Stimulated activated CD4-positive, alpha-beta T cell treated with anti-CD3 and anti-CD28 coated beads, Interleukin-4, amount 100 ng/mL, for 4 hours (primary cell): ENCODE data around the gene FILIP1L.

Source experiments
- DNase-seq, 2 experiments: peaks; one replicate each; pipeline ENCODE4 v3.0.0-alpha.2; 2020

FILIP1L gene

DNA sequence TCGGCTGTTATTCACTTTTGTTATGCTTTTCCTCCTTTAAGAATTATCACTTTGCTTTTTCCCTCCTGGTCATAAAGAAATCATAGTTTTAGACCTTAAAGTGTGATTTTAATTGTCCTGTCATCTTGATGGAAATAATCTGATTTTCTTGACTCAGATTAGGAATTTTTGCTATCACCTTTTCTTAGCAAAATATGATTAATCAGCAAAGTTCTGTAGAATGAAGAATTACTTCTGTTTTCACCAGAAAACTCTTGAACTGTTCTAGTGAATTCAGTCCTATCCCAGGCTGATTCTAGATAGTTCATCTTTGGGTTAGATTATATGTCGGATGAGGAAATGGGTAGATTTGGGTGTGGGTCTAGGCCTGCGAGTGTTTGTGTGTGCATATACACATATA lies 284.5 kb downstream of the FILIP1L start:
- DNase-seq = no peak

DNA sequence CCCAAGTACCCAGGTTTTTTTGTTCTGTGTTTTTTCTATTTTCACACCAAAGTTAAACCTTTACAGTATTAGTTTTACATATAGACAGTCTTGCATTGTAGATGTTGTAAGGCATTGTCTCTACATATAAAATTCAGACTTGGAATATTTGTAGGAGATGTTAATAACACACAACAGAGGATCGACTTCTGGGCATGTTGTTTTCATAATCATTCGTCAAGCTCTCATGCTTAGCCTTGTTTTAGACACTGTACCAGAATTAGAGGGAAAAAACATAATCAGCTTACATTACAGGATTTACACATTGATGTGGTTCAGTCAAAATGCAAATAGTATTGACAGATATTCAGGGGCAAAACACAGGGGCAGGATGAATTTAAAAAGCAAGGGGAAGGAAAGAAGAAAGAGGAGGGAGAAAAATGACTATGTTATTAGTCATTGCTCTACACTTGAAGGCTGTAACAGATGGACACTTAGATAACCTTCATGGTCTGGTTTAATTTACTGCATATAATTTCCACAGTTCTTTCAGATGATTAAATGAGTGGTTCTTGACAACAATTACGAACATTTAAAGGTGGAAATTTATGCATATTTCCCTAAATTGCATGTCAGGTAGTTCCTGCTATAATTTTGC lies 289.2 kb downstream of the FILIP1L start:
- no peak for DNase-seq

DNA sequence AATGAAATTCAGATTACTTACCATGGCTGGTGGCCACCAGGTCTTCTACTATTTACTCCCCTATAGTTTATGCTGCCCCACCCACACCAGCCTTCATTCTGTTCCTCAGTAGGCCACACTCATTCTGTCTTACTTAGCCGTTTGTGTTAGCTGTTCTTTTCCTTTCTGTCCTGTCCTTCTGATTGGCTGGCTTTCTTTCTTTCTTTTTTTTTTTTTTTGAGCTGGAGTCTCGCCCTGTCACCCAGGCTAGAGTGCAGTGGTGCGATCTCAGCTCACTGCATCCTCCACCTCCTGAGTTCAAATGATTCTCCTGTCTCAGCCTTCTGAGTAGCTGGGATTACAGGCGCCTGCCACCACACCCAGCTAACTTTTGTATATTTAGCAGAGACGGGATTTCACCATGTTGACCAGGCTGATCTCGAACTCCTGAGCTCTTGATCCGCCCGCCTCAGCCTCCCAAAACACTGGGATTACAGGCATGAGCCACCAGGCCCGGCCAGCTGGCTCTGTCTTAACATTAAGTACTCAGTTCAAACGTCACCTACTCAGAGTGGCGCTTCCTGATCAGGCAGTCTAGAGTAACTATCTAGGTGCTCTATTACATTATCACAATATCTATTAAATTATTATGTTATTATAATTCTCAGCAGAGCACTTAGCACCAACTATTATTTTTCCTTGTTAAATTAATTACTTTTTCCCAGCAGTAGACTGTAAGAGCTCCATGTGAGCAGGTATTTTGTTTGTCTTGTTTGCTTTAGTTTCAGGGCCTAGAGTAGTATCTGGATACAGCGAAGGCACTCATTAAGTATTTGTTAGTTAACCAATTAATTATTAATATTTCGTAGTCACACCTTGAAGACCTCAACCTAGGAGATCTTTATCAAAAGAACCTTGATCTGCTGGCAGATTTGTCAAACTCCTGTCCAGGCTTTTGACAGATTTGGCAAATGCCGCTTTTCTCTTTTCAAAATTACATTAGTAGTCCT lies 290.3 kb downstream of the FILIP1L start:
- no peak for DNase-seq

DNA sequence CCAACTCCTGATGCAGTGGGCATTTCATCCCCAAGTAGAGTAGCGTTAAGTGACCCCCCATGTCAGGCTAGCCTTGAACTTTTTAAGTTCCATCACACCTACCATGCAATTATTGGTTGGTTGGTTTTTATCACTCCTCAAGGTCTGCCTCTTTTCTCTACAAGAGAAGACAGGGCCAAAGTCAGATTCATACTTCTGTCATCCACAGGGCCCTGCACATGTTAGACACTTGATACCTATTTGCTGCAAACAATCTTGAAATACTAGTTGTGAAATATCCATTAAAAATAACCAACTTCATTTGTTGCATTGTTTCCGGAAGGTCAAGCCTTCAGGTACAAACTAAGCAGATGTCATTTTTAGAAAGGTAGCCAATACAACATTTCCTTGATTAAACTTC lies 295.5 kb downstream of the FILIP1L start:
- DNase-seq = no peak

DNA sequence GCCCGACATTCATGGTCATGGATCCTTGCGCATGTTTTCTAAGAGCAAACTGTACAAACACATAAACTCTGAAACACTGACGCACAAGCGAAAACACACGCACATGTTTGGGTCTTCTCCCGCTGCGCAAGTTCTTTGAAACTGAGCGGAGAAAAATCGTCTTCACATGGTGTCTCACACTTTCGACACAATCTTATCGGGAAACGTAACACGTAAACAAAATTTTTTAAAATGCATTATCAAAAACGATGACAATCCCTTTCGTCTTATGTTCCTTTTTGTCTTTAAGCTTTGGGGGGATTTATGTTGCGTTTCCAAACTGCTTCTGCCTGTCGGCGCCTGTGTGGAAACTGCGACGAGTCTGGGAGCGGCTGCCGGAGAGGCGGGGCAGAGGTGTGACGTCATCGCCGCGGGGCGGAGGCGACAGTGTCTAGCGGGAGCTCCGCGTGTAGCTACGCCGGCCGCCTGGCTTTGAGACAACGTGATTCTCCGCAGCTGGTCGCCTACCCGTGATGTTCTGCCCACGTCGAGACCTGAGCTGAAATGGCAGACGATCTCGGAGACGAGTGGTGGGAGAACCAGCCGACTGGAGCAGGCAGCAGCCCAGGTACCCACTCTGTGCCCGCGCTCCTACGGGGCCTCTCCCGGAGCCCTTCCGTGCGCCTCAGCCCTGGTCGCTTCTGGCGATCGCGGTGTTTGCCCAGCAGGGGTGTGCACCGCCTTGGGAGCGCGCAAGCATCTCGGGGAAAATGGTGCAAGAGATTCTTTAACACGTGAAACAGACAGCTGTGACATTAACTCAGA lies 296.7 kb downstream of the FILIP1L start, which contains the start of gene CMSS1:
Gene CMSS1, plus strand, starts transcription at position 426 of the 804 bp plus-strand sequence.
- DNase-seq = peak; percentile 93 to 98

DNA sequence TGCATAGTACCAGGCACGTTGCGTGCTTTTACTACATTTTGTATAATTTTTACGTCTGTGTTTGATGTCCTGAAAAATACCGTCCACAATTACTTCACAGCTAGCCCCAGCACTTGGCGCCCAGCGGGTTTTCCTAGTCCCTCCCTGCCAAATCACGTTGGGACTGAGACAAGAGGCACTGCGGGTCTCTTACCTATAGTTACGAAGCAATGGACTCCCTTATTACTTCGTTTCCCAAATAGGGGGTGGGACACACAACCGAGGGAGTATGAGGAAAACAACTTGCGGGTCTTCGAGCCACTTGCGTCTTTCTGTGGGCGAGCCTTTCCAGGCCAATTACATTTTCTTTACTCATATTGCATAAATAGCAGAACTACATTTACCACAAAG lies 297.3 kb downstream of the FILIP1L start:
- DNase-seq = no peak

DNA sequence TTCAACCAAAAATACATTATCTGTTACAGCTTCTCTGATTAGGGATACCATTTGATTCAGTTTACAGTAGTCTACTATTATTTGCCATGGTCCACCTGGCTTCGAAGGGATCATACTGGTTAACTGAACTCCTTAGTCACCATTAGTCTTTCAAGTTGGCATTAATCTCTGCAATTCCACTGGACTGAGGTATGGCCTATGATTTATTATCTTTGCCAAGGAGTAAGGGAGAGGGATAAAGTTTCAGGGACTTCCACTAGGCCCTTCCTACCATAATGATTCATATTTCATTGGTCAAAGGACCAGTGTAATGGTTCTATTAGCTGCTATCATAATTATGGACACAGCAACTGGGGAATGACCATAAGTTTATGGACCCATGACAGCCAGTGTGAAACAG lies 303.9 kb downstream of the FILIP1L start:
- no peak for DNase-seq

DNA sequence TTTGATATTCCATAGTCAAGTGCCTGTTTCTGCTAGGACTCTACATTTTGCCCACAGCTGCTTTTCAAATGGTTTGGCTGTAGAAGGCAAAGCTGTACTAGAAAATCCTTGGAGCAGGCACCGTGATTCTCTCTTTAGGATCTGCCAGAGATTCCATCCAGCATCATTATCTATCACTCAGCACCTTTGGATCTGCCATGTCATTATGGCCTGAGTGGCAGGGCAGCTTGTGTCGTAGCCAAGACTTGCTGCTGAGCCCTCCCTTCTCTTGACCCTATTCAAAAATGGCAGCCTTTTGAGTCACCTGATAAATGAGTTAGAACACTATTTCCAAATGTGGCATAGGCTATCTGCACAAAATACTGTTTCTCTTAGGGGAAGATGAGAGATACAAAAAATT lies 304.7 kb downstream of the FILIP1L start:
- DNase-seq = no peak

DNA sequence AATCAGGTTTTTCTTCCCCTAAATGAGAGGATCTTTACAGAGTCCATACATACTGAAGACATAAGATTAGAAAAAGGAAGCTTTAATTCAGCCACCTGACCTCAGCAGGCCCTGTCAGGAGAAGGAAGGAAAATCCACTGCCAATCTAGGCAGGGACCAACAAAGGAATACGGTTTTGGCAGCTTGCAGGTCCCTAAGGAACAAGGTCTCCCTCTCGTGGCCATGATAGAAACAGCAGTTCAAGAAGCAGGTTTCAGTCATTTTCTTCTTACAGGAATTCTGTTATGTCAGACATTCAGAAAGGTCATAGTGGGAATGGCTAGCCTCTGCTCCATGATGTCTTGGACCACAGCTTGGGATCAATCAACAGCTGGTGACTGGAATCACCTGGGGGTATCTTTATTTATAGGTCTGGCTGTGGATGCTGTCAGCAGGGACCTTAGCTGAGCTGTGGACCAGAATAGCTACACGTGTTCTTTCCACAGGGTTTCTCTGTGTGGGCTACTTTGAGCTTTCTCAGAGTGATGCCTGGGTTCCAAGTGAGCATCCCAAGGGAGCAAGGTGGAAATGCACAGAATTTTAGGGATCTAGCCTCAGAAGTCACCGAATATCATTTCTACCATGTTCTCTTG lies 306.0 kb downstream of the FILIP1L start:
- peak in 1 of 2 experiments; percentile 18 for DNase-seq

DNA sequence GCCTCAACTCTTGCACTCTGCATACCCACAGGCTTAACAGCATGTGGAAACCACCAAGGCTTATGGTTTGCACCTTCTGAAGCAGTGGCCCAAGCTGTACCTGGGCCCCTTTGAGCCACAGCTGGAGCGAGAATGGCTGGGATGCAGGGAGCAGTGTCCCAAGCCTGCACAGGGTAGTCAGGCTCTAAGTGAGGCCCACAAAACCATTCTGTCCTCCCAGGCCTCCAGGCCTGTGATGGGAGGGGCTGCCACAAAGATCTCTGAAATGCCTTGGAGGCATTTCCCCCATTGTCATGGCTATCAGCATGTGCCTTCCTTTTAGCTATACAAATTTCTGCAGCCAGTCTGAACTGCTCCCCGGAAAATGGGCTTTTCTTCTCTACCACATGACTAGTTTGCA lies 309.1 kb downstream of the FILIP1L start:
- DNase-seq = no peak

DNA sequence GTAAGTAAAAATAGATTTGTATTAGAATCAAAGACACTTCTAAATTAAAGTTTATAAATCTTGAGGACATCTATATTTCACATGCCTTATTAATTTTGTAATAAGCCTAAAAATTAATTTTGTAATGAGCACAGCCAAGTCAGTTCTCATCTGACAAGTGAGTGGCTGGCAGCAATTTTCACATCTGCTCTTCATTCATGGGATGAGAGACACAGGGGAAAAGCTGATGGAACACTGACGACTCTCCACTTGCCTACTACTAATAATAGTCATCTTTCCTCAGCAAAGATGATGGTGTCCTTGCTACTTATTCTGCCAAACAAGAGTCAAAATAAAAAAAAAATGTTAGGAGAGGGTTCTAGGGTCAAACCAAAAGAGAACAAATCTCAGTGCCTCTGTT lies 311.0 kb downstream of the FILIP1L start:
- no peak for DNase-seq

DNA sequence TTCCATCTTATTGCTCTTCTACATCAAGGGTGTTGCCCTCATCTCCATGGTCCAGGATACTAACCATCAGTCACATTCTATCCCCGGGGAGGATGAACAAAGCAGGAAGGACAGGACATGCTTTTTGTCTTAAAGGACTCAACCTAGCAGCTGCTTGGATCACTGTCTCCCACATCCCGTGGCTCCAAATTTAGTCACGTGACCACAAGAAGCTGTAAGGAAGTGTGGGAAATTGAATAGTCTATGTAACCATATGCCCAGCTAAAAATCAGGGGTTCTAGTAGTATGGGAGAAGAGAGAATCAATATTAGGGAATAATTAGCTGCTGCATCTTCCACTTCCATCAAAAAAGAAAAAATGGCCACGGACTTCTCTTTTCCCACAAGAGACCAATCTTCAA lies 314.9 kb downstream of the FILIP1L start:
- no peak for DNase-seq

DNA sequence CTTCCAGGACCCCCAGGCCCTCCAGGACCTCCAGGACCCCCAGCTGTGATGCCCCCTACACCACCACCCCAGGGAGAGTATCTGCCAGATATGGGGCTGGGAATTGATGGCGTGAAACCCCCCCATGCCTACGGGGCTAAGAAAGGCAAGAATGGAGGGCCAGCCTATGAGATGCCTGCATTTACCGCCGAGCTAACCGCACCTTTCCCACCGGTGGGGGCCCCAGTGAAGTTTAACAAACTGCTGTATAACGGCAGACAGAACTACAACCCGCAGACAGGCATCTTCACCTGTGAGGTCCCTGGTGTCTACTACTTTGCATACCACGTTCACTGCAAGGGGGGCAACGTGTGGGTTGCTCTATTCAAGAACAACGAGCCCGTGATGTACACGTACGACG lies 318.7 kb downstream of the FILIP1L start:
- DNase-seq = no peak

DNA sequence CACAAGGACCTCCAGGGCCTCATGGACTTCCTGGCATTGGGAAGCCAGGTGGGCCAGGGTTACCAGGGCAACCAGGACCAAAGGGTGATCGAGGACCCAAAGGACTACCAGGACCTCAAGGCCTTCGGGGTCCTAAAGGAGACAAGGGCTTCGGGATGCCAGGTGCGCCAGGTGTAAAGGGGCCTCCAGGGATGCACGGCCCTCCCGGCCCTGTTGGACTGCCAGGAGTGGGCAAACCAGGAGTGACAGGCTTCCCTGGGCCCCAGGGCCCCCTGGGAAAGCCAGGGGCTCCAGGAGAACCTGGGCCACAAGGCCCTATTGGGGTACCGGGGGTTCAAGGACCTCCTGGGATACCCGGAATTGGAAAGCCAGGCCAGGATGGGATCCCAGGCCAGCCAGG lies 319.8 kb downstream of the FILIP1L start:
- no peak for DNase-seq

DNA sequence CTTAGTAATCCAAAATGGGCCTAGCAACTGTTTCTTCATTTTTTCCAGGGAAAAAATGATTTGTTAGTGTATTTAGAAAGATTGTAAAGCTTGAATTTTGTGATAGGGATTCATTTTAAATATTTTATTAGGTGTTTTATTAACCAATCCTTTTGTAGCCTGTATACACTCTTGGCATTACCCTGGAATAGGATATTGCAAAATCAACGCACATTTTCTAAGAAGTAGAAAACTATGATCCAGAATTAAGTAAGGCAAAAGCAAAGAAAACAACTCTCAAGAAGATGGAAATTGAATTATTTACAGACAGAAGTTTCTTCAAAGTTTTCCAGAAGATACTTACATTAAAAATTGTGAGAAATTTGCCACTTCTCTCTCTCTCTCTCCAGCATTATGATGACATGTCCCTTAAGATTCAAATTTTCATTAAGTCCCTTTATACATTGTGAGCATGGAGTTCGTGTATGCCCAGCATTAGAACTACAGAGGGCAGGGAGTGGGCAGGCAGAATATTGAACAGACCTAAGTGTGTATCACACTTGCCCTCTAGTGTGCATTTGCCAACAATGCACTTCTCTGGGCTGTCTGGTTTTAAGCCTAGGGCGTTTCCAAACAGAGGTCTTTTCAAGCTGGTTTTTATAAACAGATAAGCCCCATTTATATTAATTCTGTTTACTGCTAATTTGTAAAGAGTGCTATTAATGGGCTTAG lies 325.1 kb downstream of the FILIP1L start:
- DNase-seq = no peak
